Thoracic aorta (tissue), 2 donors: ENCODE data around the gene TMEM98. TPM values are rescaled to one million over a fixed set of nuclear protein-coding genes. Genes with fewer than 3 reads are reported as not detected.

Experiments
- ATAC-seq: fragments of 150-250 bp; one replicate; pipeline ENCODE4 v1.8.0; 2017; ENCODE audit warnings: low read depth; ENCODE audit not compliant: insufficient number of reproducible peaks, low FRiP score
- DNase-seq: peaks from one replicate; pipeline ENCODE4 v3.0.0-alpha.2; 2020; ENCODE audit warnings: low spot score
- H3K27ac ChIP-seq, 2 donors: fragments of 200-600 bp; sonication (generic); 1 replicate in 1 of 2; 2 replicates in 1 of 2; pipeline ENCODE4 v1.5.1; 2016; ENCODE audit warnings: mild to moderate bottlenecking in 2 of 2, moderate library complexity in 2 of 2
- H3K27me3 ChIP-seq: fragments of 200-600 bp; sonication (generic); replicated peaks from 2 replicates; pipeline ENCODE4 v1.6.0; 2016; ENCODE audit warnings: mild to moderate bottlenecking; ENCODE audit not compliant: insufficient read depth
- H3K36me3 ChIP-seq: fragments of 200-600 bp; sonication (generic); one replicate; pipeline ENCODE4 v1.5.1; 2016
- H3K4me1 ChIP-seq, 2 donors: fragments of 200-600 bp; sonication (generic); 1 replicate in 1 of 2; 2 replicates in 1 of 2; pipeline versions ENCODE4 v1.5.1 to v1.6.0; 2016; ENCODE audit warnings: low read depth in 2 of 2, mild to moderate bottlenecking in 1 of 2; ENCODE audit not compliant: control insufficient read depth in 1 of 2
- H3K4me3 ChIP-seq: fragments of 200-600 bp; sonication (generic); 2 replicates; pipeline ENCODE4 v1.5.1; 2016; ENCODE audit warnings: mild to moderate bottlenecking
- H3K9me3 ChIP-seq: fragments of 200-600 bp; sonication (generic); 2 replicates; pipeline ENCODE4 v1.5.1; 2016
- total RNA-seq, 2 donors: library from RNA; depleted of rRNA; stranded (reverse); fragments of >200 nt; gene quantifications; one replicate each; pipeline versions ENCODE4 v1.1.0 to v1.2.3, GENCODE V29; 2016
- TF ChIP-seq, protein P1 (sequence below): fragments of 200-600 bp; sonication (generic); IDR thresholded peaks from one replicate; pipeline ENCODE4 v1.5.1; 2019; ENCODE audit warnings: antibody characterized with exemption

Gene TMEM98
- total RNA-seq, 2 donors from 2014 or later = 85.3 to 87.1 TPM

DNA sequence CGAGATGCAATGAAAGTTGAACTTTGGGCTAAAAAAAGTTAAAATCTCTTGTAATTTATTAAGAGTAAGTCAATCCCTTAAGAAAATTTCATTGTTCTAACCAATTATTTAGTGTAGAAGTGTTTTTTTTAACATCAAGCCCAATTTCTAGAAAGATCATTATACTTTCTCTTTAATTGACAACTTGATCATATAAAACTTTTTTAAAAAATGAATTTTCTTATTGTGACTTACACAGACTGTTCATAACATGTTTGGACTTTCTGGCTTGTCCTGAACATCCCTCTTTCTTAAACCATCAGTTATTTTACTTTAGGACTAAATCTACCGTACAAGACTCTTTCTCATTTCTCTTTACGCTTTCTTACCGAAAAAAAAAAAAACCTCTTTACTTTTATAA, 26.2 kb upstream of the TMEM98 start:
- TF ChIP-seq, protein P1, sequence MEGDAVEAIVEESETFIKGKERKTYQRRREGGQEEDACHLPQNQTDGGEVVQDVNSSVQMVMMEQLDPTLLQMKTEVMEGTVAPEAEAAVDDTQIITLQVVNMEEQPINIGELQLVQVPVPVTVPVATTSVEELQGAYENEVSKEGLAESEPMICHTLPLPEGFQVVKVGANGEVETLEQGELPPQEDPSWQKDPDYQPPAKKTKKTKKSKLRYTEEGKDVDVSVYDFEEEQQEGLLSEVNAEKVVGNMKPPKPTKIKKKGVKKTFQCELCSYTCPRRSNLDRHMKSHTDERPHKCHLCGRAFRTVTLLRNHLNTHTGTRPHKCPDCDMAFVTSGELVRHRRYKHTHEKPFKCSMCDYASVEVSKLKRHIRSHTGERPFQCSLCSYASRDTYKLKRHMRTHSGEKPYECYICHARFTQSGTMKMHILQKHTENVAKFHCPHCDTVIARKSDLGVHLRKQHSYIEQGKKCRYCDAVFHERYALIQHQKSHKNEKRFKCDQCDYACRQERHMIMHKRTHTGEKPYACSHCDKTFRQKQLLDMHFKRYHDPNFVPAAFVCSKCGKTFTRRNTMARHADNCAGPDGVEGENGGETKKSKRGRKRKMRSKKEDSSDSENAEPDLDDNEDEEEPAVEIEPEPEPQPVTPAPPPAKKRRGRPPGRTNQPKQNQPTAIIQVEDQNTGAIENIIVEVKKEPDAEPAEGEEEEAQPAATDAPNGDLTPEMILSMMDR = no peak

DNA sequence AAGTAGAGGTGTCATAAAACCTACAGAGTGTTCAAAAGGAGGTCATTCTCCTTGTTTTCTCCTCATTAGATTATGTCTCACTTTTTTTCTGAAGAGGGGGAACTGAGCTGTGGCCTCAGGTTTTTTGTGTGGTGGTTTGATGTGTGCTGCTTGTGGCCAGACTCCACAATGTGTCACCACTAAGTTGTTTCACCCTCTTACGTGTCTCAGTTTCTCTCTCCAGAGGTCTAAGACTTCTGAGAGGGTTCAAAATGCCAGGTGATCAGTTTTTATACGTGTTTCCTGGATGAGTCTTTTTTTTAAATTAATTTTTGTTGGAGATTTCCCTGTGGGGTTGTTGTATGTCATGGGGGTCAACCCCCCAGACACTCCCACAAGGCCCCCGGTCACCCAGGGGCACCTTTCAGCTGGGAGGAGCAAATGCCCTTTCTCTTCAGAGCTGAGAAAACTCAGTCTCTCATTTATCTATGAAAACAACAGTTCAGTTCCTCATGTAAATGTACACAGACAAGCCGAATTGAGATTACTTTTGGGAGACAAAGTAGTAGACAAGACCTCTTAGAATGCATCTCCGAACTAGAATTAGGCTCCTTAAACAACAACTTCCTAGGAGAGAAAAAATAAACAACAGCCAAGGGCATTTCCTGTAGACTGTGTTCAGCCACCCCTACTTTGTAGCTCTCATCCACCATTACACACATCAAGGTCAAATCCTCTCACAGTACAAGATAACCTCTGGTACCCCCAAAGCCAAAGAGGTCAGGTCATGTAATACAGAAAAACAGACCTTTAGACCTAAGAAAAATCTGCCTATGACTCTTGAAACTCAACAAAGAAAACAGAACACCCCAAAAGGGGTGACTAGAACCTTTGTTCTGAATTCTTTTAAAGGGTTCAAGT, 23.9 kb upstream of the TMEM98 start:
- Histone ChIP-seq H3K4me3 (no peak overlapping the region), H3K27me3 (no peaks in the 10 kb centered on the region), H3K9me3 (no peaks in the 10 kb centered on the region), H3K36me3 (no peaks in the 10 kb centered on the region), H3K27ac (no peak overlapping the region), H3K4me1 (peaks cover 0 to 7% of the 10 kb centered on the region in 2 donors)
- TF ChIP-seq, protein P1 = no peak
- ATAC-seq (no peak), DNase-seq (no peak)

More for the DNA sequence above, 26.2 kb upstream of the TMEM98 start:
- Histone ChIP-seq H3K9me3 (no peaks in the 10 kb centered on the region), H3K27ac (no peak overlapping the region), H3K27me3 (no peaks in the 10 kb centered on the region), H3K4me1 (peaks cover 5 to 29% of the 10 kb centered on the region in 2 donors), H3K4me3 (no peak overlapping the region), H3K36me3 (no peaks in the 10 kb centered on the region)
- no peak for ATAC-seq
- DNase-seq = no peak

DNA sequence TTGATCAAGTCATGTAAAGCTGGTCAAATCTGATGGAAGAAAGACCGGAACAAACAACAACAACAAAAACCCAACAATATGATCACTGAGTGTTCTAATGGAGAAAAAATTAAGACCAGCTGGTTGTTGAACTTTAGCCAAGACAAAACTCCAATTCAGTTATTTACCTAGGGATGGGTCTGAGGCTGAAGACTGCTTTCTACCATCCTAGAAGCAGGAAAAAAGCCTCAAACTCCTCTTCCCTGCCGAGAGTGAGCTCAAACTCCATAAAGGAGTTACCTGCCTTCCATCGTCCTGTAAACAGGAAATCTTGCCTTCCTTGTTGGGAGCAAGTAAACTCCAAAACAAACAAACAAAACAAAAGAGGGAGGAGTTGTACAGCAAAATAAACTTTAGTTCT, 23.1 kb upstream of the TMEM98 start:
- Histone ChIP-seq H3K27me3 (no peaks in the 10 kb centered on the region), H3K4me1 (peaks cover 0 to 7% of the 10 kb centered on the region in 2 donors), H3K9me3 (no peaks in the 10 kb centered on the region), H3K36me3 (no peaks in the 10 kb centered on the region), H3K4me3 (no peak overlapping the region), H3K27ac (no peak overlapping the region)
- no peak for DNase-seq
- ATAC-seq = no peak
- TF ChIP-seq, protein P1 = no peak

DNA sequence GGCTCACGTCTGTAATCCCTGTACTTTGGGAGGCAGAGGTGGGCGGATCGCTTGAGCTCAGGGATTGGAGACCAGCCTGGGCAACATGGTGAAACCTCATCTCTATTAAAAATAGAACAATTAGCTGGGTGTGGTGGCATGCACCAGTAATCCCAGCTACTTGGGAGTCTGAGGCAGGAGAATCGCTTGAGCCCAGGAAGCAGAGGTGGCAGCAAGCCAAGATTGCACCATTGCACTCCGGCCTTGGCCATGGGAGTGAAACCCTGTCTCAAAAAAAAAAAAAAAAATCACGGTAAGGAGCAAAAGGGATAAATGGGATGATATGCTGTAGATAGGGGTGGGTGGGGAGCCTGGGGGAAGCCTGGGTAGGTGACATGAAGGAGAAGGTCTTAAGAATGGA, 20.4 kb upstream of the TMEM98 start:
- Histone ChIP-seq H3K4me1 (peaks cover 5 to 22% of the 10 kb centered on the region in 2 donors), H3K27ac (no peak overlapping the region), H3K36me3 (no peaks in the 10 kb centered on the region), H3K27me3 (no peaks in the 10 kb centered on the region), H3K4me3 (no peak overlapping the region), H3K9me3 (no peaks in the 10 kb centered on the region)
- DNase-seq = no peak
- TF ChIP-seq, protein P1 = no peak
- no peak for ATAC-seq

DNA sequence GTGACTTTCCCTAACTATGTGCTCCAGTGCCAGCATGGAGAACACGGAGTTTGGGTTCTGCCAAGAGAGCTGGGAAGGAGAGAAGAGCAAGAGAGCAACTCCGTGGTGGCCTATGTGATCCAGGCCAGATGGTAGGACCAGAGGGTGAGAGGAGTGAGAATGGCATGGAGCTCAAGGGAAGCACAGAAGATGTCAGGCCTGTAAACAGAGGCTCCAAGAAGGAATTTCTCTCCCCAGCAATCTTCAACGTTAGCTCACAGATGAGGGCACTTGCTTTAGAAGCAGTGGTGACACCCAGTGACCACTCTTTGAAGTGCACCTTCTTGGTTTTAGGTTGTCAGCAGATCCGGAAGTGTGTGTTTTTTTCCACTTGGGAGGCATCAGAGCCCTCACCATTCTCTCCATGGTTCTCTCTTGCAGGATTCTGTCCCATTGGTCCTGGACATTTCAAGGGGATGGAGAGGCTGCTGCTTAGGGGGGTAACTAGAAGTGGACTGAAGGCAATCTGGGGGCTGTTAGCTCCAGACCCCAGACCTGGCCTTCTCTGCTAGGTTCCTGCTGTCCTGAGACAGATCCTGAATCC, 18.1 kb upstream of the TMEM98 start:
- peak; percentile 77 for ATAC-seq
- H3K27me3 ChIP-seq = no peaks in the 10 kb centered on the region
- no peaks in the 10 kb centered on the region for H3K36me3 ChIP-seq
- H3K9me3 ChIP-seq = no peaks in the 10 kb centered on the region
- TF ChIP-seq, protein P1 = peak; percentile 84
- H3K4me3 ChIP-seq = no peak overlapping the region
- peak overlapping the region in 1 of 2 donors; percentile 23 for H3K27ac ChIP-seq
- peaks cover 5 to 24% of the 10 kb centered on the region in 2 donors for H3K4me1 ChIP-seq
- DNase-seq = peak; percentile 54
